Measurements from ENCODE around the gene RNF14.

RNF14 gene

DNA sequence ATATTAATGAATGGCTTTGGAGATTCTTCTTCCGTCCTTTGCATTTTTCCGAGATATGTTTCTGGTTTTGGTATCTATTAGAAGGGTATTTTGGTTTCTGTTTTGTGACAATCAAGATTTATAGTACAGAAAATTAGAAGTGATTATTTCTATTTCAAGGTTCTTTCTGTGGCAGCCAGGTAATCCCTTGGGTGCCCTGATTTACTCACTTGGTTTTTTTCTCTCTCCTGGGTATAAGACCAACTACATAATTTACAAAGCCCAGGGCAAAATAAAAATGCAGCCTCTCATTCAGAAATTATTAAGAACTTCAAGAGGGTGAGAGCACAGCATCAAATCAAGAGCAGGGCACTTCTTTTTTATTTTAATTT, 2.0 kb upstream of the RNF14 start (continued):
- TF ChIP-seq, protein P1, sequence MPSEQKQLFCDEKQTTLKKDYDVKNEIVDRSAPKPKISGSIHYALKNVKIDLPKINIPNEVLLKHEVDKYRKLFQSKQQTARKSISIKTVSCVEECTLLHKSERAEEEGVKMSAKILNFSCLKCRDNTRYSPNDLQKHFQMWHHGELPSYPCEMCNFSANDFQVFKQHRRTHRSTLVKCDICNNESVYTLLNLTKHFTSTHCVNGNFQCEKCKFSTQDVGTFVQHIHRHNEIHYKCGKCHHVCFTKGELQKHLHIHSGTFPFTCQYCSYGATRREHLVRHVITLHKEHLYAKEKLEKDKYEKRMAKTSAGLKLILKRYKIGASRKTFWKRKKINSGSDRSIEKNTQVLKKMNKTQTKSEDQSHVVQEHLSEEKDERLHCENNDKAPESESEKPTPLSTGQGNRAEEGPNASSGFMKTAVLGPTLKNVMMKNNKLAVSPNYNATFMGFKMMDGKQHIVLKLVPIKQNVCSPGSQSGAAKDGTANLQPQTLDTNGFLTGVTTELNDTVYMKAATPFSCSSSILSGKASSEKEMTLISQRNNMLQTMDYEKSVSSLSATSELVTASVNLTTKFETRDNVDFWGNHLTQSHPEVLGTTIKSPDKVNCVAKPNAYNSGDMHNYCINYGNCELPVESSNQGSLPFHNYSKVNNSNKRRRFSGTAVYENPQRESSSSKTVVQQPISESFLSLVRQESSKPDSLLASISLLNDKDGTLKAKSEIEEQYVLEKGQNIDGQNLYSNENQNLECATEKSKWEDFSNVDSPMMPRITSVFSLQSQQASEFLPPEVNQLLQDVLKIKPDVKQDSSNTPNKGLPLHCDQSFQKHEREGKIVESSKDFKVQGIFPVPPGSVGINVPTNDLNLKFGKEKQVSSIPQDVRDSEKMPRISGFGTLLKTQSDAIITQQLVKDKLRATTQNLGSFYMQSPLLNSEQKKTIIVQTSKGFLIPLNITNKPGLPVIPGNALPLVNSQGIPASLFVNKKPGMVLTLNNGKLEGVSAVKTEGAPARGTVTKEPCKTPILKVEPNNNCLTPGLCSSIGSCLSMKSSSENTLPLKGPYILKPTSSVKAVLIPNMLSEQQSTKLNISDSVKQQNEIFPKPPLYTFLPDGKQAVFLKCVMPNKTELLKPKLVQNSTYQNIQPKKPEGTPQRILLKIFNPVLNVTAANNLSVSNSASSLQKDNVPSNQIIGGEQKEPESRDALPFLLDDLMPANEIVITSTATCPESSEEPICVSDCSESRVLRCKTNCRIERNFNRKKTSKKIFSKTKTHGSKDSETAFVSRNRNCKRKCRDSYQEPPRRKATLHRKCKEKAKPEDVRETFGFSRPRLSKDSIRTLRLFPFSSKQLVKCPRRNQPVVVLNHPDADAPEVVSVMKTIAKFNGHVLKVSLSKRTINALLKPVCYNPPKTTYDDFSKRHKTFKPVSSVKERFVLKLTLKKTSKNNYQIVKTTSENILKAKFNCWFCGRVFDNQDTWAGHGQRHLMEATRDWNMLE (tag by site-specific recombination; conservative IDR thresholded peaks at IDR 0.05; ENCODE audit: low read depth), result no peak
- no peak for TF ChIP-seq ZNF629 (tag by site-specific recombination; IDR thresholded peaks at IDR 0.05)

DNA sequence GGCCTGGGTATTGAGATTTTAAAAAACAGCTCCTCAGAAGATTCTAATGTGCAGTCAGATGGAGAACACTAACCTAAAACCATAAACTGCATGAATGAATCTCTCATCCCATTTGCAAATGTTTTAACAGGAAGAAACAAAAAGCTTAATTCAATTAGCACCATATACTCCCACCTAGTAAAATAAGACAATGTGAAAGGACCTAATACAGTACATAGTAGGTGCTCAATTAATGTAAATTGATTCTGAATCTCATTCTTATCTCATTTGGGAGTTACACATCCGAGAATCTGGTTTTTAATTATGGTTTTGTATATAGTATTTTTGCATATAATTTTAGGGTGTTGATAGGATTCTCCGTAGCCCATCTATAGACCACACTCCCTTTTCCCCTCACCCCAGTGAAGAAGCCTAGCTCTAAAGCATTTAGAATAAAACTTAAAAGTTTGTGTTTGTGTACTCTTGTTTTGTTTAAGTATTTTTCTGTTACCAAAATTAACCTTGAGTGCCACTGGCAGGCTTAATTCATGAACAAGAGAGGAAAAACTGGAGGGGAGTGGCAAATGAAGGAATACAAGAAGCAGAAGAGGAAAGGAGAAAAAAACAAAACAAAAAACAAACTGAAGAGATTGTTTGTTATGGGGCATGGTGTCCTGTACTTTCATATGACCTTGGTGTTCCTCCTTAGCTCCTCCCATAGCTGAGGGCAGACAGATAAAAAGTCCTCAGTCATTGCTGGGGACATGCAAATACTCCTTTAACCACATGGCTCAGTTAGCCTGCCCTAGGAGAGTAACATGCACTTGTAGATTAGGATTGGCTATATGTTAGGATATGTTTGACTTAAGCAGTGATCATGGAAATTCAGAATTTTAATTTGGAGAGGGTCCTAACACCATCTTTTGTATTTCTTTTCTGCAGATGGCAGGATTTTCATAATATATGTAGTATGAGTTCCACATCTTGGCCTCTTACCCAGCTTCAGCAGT, 1.2 kb downstream of the RNF14 start:
- H3K36me3 ChIP-seq (ENCODE audit: control insufficient read depth in 2 of 2, insufficient read depth in 1 of 2, low read length in 2 of 2), result peaks cover 30 to 41% of the 10 kb centered on the region in 2 experiments
- ChIA-PET CTCF (interaction anchor here (0.6 to 5.3 kb wide), 24 partner anchors 8 to 406 kb away, joined by 3 to 42 read pairs (median 4); partner anchors contain the start of genes DELE1, GNPDA1 and PCDH1), POLR2A (interaction anchor here (0.5 to 2.4 kb wide), 11 partner anchors 9 to 1858 kb away, joined by 3 to 19 read pairs (median 5); partner anchors contain the start of genes DELE1, HDAC3, PCDH1 and RELL2)
- H3K4me3 ChIP-seq (ENCODE audit: low read depth, low read length), result peak overlapping the region; percentile 93
- peaks cover 6% of the 10 kb centered on the region for H3K4me1 ChIP-seq (ENCODE audit: control insufficient read depth, insufficient read depth, low read length)
- H3K27ac ChIP-seq (ENCODE audit: extremely low read depth, low read depth, low read length), result no peak overlapping the region
- H3K9me3 ChIP-seq (ENCODE audit: control insufficient read depth, insufficient read depth, low read depth, low read length), result no peaks in the 10 kb centered on the region
- TF ChIP-seq ZSCAN30 (tag by site-specific recombination; IDR thresholded peaks at IDR 0.05), result no peak
- peak; percentile 49 for TF ChIP-seq GLIS1 (tag by site-specific recombination; IDR thresholded peaks at IDR 0.05)
- TF ChIP-seq ZNF121 (tag by site-specific recombination; IDR thresholded peaks at IDR 0.05), result no peak
- TF ChIP-seq ZNF626 (tag by site-specific recombination; IDR thresholded peaks at IDR 0.05), result no peak
- no peak for TF ChIP-seq ZNF248 (tag by site-specific recombination; IDR thresholded peaks at IDR 0.05)
- TF ChIP-seq ZBTB8A (tag by site-specific recombination; IDR thresholded peaks at IDR 0.05), result no peak
- peak; percentile 68 for TF ChIP-seq SCRT2 (tag by site-specific recombination; IDR thresholded peaks at IDR 0.05)
- TF ChIP-seq OVOL3 (tag by site-specific recombination; IDR thresholded peaks at IDR 0.05), result no peak
- TF ChIP-seq ZFP41 (tag by site-specific recombination; IDR thresholded peaks at IDR 0.05; ENCODE audit: borderline replicate concordance), result no peak
- TF ChIP-seq, protein P2, sequence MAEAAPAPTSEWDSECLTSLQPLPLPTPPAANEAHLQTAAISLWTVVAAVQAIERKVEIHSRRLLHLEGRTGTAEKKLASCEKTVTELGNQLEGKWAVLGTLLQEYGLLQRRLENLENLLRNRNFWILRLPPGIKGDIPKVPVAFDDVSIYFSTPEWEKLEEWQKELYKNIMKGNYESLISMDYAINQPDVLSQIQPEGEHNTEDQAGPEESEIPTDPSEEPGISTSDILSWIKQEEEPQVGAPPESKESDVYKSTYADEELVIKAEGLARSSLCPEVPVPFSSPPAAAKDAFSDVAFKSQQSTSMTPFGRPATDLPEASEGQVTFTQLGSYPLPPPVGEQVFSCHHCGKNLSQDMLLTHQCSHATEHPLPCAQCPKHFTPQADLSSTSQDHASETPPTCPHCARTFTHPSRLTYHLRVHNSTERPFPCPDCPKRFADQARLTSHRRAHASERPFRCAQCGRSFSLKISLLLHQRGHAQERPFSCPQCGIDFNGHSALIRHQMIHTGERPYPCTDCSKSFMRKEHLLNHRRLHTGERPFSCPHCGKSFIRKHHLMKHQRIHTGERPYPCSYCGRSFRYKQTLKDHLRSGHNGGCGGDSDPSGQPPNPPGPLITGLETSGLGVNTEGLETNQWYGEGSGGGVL (tag by site-specific recombination; IDR thresholded peaks at IDR 0.05), result no peak
- TF ChIP-seq ZNF112 (tag by site-specific recombination; IDR thresholded peaks at IDR 0.05), result no peak
- TF ChIP-seq KLF1 (tag by site-specific recombination; IDR thresholded peaks at IDR 0.05), result no peak
- TF ChIP-seq ZNF510 (tag by site-specific recombination; IDR thresholded peaks at IDR 0.05; ENCODE audit: insufficient replicate concordance), result no peak
- no peak for TF ChIP-seq ZBTB48 (tag by site-specific recombination; IDR thresholded peaks at IDR 0.05)
- no peak for TF ChIP-seq ZNF24 (tag by site-specific recombination; IDR thresholded peaks at IDR 0.05)
- TF ChIP-seq RBAK (tag by site-specific recombination; IDR thresholded peaks at IDR 0.05), result no peak
- peak; percentile 96 for TF ChIP-seq ZNF664 (tag by site-specific recombination; IDR thresholded peaks at IDR 0.05)

Data from HEK293 (cell line).